Measurements from ENCODE around the gene QDPR.
A peak's percentile ranks its signal among the peaks of the same experiment; 100 is the strongest.

Gene QDPR

GRCh38 chr4:17516980-17517379 is 5.1 kb upstream of the QDPR start:
- DNase-seq (ENCODE audit: low read depth), result no peak
- TF ChIP-seq, protein P1, sequence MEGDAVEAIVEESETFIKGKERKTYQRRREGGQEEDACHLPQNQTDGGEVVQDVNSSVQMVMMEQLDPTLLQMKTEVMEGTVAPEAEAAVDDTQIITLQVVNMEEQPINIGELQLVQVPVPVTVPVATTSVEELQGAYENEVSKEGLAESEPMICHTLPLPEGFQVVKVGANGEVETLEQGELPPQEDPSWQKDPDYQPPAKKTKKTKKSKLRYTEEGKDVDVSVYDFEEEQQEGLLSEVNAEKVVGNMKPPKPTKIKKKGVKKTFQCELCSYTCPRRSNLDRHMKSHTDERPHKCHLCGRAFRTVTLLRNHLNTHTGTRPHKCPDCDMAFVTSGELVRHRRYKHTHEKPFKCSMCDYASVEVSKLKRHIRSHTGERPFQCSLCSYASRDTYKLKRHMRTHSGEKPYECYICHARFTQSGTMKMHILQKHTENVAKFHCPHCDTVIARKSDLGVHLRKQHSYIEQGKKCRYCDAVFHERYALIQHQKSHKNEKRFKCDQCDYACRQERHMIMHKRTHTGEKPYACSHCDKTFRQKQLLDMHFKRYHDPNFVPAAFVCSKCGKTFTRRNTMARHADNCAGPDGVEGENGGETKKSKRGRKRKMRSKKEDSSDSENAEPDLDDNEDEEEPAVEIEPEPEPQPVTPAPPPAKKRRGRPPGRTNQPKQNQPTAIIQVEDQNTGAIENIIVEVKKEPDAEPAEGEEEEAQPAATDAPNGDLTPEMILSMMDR (conservative IDR thresholded peaks at IDR 0.05; ENCODE audit: control insufficient read depth, insufficient read depth, low read depth, low read length), result no peak
- no peak overlapping the region for H3K4me3 ChIP-seq (ENCODE audit: control insufficient read depth, low read depth, low read length)

GRCh38 chr4:17515445-17516407 is 3.8 kb upstream of the QDPR start:
- H3K4me3 ChIP-seq (ENCODE audit: control insufficient read depth, low read depth, low read length), result no peak overlapping the region
- TF ChIP-seq, protein P1 (conservative IDR thresholded peaks at IDR 0.05; ENCODE audit: control insufficient read depth, insufficient read depth, low read depth, low read length), result no peak
- DNase-seq (ENCODE audit: low read depth), result no peak

- TF ChIP-seq, protein P1 (conservative IDR thresholded peaks at IDR 0.05; ENCODE audit: control insufficient read depth, insufficient read depth, low read depth, low read length), result no peak
- no peak within 1 kb of the TSS for H3K4me3 ChIP-seq (ENCODE audit: control insufficient read depth, low read depth, low read length)
- DNase-seq (ENCODE audit: low read depth), result no peak
Observed at GRCh38 chr4:17514865-17515264, 3.0 kb upstream of the QDPR start, which contains the start of gene CLRN2. Gene CLRN2, plus strand, starts transcription at chr4:17515165. Its CDS starts 102 bp downstream, at chr4:17515267.

DNA sequence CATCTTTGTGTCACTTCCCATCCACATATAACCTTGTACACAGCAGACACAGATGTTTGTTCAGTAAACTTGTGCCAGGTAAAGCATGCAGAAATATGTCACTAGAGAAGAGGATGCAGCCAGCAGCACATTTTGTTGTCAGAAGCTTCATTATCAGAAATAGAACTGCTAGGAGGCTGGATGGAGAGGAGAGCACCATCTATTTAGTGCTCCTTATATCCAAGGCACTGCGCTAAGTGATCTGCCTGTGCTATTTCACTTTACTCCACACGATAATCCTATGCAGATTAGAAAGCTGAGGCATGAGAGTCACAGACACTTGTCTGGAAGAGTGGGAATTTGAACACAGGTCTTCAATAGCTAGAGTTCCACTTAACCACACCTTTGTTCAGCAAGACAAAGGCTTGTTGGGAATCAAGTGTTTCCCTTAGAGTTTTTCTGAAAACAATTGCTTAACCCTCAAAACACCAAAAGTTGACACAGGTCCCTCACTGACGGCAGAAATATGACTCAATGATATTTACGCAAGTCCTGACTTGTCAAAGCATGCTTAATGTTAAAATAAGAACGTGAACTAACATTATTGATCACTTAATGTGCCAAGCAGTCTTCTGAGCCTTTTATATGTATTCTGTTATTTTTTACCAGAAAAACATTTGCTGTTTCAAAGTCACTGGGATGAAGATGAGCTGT is 1.2 kb upstream of the QDPR start:
- peak; percentile 30 for DNase-seq (ENCODE audit: low read depth)
- H3K4me3 ChIP-seq (ENCODE audit: control insufficient read depth, low read depth, low read length), result no peak overlapping the region
- TF ChIP-seq, protein P1 (conservative IDR thresholded peaks at IDR 0.05; ENCODE audit: control insufficient read depth, insufficient read depth, low read depth, low read length), result no peak

- TF ChIP-seq, protein P1 (conservative IDR thresholded peaks at IDR 0.05; ENCODE audit: control insufficient read depth, insufficient read depth, low read depth, low read length), result no peak
- peak overlapping the region; percentile 66 for H3K4me3 ChIP-seq (ENCODE audit: control insufficient read depth, low read depth, low read length)
- DNase-seq (ENCODE audit: low read depth), result peak; percentile 38
Observed at GRCh38 chr4:17511509-17511949, 361 bp downstream of the QDPR start.

DNA sequence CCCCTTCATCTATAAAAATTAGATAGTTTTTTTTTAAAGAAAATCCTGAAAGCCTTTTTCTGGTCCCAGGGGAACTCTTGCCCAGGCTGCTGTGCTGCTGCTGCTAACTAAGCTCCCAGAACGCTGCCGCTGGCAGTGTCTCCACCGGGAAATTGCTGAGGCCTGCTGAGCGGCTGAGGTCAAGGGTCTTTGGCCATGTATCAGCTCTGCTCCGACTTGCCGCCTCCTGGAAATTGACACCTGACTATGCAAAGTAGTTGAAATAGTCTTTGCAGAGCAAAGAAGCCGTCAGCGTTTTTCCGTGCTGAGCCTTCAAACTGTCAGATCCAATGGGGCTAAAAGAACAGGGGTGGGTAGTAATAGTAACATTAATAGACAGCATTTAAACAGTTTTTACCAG is 839 bp downstream of the QDPR start:
- TF ChIP-seq, protein P1 (conservative IDR thresholded peaks at IDR 0.05; ENCODE audit: control insufficient read depth, insufficient read depth, low read depth, low read length), result no peak
- DNase-seq (ENCODE audit: low read depth), result peak; percentile 37
- peak overlapping the region; percentile 66 for H3K4me3 ChIP-seq (ENCODE audit: control insufficient read depth, low read depth, low read length)

Data from fibroblast of mammary gland (primary cell).